Astrocyte (in vitro differentiated cells and primary cell): Measurements from ENCODE around the gene PPP2R2C. TPM values are rescaled to one million over a fixed set of nuclear protein-coding genes. Genes with fewer than 3 reads are reported as not detected.

Source experiments
- DNase-seq: peaks from one replicate; pipeline ENCODE4 v3.0.0-alpha.2; 2010; ENCODE audit warnings: low read depth
- FAIRE-seq: peaks from 2 replicates; lab custom pipeline; 2011; peaks lifted over from hg19 to GRCh38; lab: Jason Lieb, UNC
- H2AFZ ChIP-seq: 2 replicates; pipeline ENCODE4 v1.6.0; 2012; ENCODE audit warnings: low read depth, low read length, inconsistent platforms
- H3K27ac ChIP-seq: 2 replicates; pipeline ENCODE4 v1.5.1; 2011; ENCODE audit warnings: low read depth, low read length, inconsistent platforms
- H3K27me3 ChIP-seq: 2 replicates; pipeline ENCODE4 v1.6.0; 2011; ENCODE audit warnings: low read length, inconsistent platforms; ENCODE audit not compliant: insufficient read depth
- H3K36me3 ChIP-seq: 2 replicates; pipeline ENCODE4 v1.5.1; 2011; ENCODE audit warnings: low read length, inconsistent platforms; ENCODE audit not compliant: insufficient read depth
- H3K4me1 ChIP-seq: 2 replicates; pipeline ENCODE4 v1.5.1; 2011; ENCODE audit warnings: low read length, inconsistent platforms; ENCODE audit not compliant: insufficient read depth
- H3K4me2 ChIP-seq: 2 replicates; pipeline ENCODE4 v1.6.0; 2012; ENCODE audit warnings: low read length, inconsistent platforms
- H3K4me3 ChIP-seq: 2 replicates; pipeline ENCODE4 v1.5.1; 2011; ENCODE audit warnings: low read depth, mild to moderate bottlenecking, low read length, inconsistent platforms; ENCODE audit not compliant: insufficient read depth
- H3K79me2 ChIP-seq: 2 replicates; pipeline ENCODE4 v1.6.0; 2012; ENCODE audit warnings: mild to moderate bottlenecking, low read length, inconsistent platforms; ENCODE audit not compliant: insufficient read depth
- H3K9ac ChIP-seq: 2 replicates; pipeline ENCODE4 v1.6.0; 2012; ENCODE audit warnings: mild to moderate bottlenecking, low read length, inconsistent platforms
- H3K9me3 ChIP-seq: 2 replicates; pipeline ENCODE4 v1.5.1; 2012; ENCODE audit warnings: low read depth, mild to moderate bottlenecking, low read length, inconsistent platforms; ENCODE audit not compliant: insufficient read depth
- H4K20me1 ChIP-seq: 2 replicates; pipeline ENCODE4 v1.6.0; 2012; ENCODE audit warnings: low read length, inconsistent platforms; ENCODE audit not compliant: insufficient read depth
- H3K27ac Mint-ChIP-seq: one replicate; pipeline ENCODE4 v1.8.0; 2021; ENCODE audit warnings: mild to moderate bottlenecking, mixed read lengths; ENCODE audit not compliant: unreplicated experiment
- H3K27me3 Mint-ChIP-seq: one replicate; pipeline ENCODE4 v1.8.0; 2021; ENCODE audit warnings: low read depth, mixed read lengths; ENCODE audit not compliant: unreplicated experiment
- H3K36me3 Mint-ChIP-seq: one replicate; pipeline ENCODE4 v1.8.0; 2021; ENCODE audit warnings: low read depth, mixed read lengths; ENCODE audit not compliant: unreplicated experiment
- H3K4me1 Mint-ChIP-seq: one replicate; pipeline ENCODE4 v1.8.0; 2021; ENCODE audit warnings: low read depth, mixed read lengths; ENCODE audit not compliant: unreplicated experiment
- H3K4me3 Mint-ChIP-seq: one replicate; pipeline ENCODE4 v1.8.0; 2021; ENCODE audit warnings: mild to moderate bottlenecking, moderate library complexity, mixed read lengths; ENCODE audit not compliant: unreplicated experiment
- H3K9me3 Mint-ChIP-seq: one replicate; pipeline ENCODE4 v1.8.0; 2021; ENCODE audit warnings: mild to moderate bottlenecking, mixed read lengths; ENCODE audit not compliant: unreplicated experiment
- EZH2 ChIP-seq: IDR thresholded peaks from 2 replicates; pipeline ENCODE4 v1.6.1; 2012; ENCODE audit warnings: mild to moderate bottlenecking, low read length, inconsistent platforms; ENCODE audit not compliant: insufficient read depth
- total RNA-seq: library from RNA; stranded (reverse); gene quantifications from 2 replicates; pipeline ENCODE4 v1.2.1, GENCODE V29; 2021
- TF ChIP-seq, protein P1 (sequence below): IDR thresholded peaks from 2 replicates; pipeline ENCODE4 v1.5.1; 2011; ENCODE audit warnings: low read depth, mild to moderate bottlenecking, inconsistent platforms, low read length, moderate library complexity; ENCODE audit not compliant: insufficient read depth

The PPP2R2C gene
- total RNA-seq, 1 donor from 2014 or later, result 1.1 TPM

DNA sequence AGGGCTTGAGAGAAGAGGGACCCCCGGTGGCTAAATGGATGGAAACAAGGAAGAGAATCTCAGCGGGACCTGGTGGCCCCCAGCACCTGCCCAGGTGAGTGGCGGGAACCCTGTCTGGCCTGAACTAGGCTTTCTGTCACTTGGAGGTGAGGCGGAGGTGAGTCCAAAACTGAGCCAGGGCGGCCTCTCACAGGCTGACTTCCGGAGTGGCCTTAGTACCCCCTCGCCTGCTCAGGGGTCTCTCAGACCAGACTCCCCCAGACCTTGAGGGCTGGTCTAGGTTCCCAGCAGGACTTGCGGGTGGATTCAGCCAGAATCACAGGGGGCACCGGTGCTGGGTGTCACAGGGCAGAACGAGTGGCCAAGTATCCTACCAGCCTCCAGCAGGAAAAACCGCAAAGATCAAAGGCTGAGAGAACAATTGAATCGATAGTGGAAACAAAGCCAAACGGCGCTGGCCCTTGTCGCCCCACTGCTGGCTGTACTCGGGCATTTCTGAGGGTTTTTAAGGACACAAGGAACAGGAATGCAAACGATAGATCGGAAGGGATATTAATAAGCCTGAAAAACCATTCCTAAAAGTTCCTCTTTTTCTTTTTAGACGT is 135.0 kb downstream of the PPP2R2C start:
- H4K20me1 ChIP-seq, result no peaks in the 10 kb centered on the region
- no peak overlapping the region for H3K27ac Mint-ChIP-seq
- H3K4me3 Mint-ChIP-seq, result no peak overlapping the region
- peaks cover 14% of the 10 kb centered on the region for H3K27me3 ChIP-seq
- H3K79me2 ChIP-seq, result no peaks in the 10 kb centered on the region
- H3K36me3 ChIP-seq, result no peaks in the 10 kb centered on the region
- H3K9me3 ChIP-seq, result no peaks in the 10 kb centered on the region
- FAIRE-seq (no peak), DNase-seq (no peak)
- no peak for TF ChIP-seq EZH2
- TF ChIP-seq, protein P1, sequence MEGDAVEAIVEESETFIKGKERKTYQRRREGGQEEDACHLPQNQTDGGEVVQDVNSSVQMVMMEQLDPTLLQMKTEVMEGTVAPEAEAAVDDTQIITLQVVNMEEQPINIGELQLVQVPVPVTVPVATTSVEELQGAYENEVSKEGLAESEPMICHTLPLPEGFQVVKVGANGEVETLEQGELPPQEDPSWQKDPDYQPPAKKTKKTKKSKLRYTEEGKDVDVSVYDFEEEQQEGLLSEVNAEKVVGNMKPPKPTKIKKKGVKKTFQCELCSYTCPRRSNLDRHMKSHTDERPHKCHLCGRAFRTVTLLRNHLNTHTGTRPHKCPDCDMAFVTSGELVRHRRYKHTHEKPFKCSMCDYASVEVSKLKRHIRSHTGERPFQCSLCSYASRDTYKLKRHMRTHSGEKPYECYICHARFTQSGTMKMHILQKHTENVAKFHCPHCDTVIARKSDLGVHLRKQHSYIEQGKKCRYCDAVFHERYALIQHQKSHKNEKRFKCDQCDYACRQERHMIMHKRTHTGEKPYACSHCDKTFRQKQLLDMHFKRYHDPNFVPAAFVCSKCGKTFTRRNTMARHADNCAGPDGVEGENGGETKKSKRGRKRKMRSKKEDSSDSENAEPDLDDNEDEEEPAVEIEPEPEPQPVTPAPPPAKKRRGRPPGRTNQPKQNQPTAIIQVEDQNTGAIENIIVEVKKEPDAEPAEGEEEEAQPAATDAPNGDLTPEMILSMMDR, result no peak
- H3K9me3 Mint-ChIP-seq, result peaks cover 3% of the 10 kb centered on the region
- no peaks in the 10 kb centered on the region for H3K36me3 Mint-ChIP-seq
- H3K27ac ChIP-seq, result no peak overlapping the region
- H3K4me1 Mint-ChIP-seq, result no peaks in the 10 kb centered on the region
- no peaks in the 10 kb centered on the region for H3K4me1 ChIP-seq
- H2AFZ ChIP-seq, result no peak overlapping the region
- H3K4me2 ChIP-seq, result no peak overlapping the region
- no peak overlapping the region for H3K9ac ChIP-seq
- H3K27me3 Mint-ChIP-seq, result peaks cover 48% of the 10 kb centered on the region
- H3K4me3 ChIP-seq, result no peak overlapping the region

DNA sequence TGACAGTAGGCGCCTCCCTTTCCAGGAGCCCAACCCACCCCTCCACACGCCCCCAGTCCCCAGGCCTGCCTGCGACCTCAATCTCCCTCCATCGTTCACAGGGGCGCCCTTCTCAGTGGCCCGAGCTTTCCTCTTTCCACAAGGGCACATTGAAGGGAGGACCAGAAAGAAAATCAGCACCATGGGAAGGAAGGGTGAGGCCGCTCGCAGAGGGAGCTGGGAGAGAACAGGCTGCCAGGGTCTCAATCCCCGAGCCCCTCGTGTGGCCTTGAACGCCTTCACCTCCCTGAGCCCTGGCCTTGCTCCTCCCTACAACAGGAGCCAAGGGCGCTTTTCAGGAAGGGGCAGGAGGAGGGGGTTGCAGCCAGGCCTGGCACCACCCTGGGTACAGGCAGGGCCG is 136.2 kb downstream of the PPP2R2C start:
- Histone ChIP-seq H3K36me3 (no peaks in the 10 kb centered on the region), H2AFZ (no peak overlapping the region), H3K4me1 (no peaks in the 10 kb centered on the region), H3K79me2 (no peaks in the 10 kb centered on the region), H3K9ac (no peak overlapping the region), H3K27ac (no peak overlapping the region), H3K27me3 (peaks cover 12% of the 10 kb centered on the region), H3K9me3 (no peaks in the 10 kb centered on the region), H4K20me1 (no peaks in the 10 kb centered on the region), H3K4me2 (no peak overlapping the region), H3K4me3 (no peak overlapping the region)
- no peak for TF ChIP-seq EZH2
- TF ChIP-seq, protein P1, result no peak
- Mint-ChIP-seq H3K36me3 (no peaks in the 10 kb centered on the region), H3K9me3 (peaks cover 3% of the 10 kb centered on the region), H3K4me3 (no peak overlapping the region), H3K27me3 (peaks cover 44% of the 10 kb centered on the region), H3K4me1 (no peaks in the 10 kb centered on the region), H3K27ac (no peak overlapping the region)
- DNase-seq (no peak), FAIRE-seq (no peak)

DNA sequence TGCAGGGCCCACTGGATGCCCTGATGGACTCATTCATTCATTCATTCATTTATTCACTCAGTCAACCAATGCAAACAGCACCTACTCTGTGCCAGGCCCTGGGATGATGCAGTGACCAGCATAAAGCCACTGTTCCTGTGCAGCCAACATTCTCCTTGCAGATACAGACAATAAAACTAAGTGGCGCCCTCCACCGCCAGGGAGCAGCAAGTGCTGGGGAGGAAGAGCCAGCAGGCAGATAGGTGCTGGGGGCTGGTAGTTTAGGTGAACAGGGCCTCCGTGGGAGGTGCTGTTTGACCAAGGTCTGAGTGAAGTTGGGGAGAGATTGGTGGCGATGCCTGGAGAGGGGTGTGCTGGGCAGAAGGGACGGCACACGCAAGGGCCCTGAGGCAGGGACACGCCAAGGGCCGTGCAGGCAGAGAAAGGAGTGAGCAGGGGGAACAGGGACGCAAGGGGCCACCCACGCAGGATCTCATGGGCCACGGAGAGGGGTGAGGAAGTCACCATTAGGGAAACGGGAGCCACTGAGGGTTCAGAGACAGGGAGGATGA is 137.3 kb downstream of the PPP2R2C start:
- FAIRE-seq, result no peak
- no peaks in the 10 kb centered on the region for H3K4me1 Mint-ChIP-seq
- Histone ChIP-seq H3K4me2 (no peak overlapping the region), H3K9ac (no peak overlapping the region), H3K4me1 (no peaks in the 10 kb centered on the region), H3K79me2 (no peaks in the 10 kb centered on the region), H2AFZ (no peak overlapping the region), H4K20me1 (no peaks in the 10 kb centered on the region), H3K27ac (no peak overlapping the region), H3K4me3 (no peak overlapping the region), H3K27me3 (peaks cover 12% of the 10 kb centered on the region), H3K9me3 (no peaks in the 10 kb centered on the region), H3K36me3 (no peaks in the 10 kb centered on the region)
- TF ChIP-seq, protein P1, result no peak
- no peak for TF ChIP-seq EZH2
- DNase-seq, result no peak
- H3K4me3 Mint-ChIP-seq, result no peak overlapping the region
- H3K27me3 Mint-ChIP-seq, result peaks cover 40% of the 10 kb centered on the region
- no peaks in the 10 kb centered on the region for H3K36me3 Mint-ChIP-seq
- H3K27ac Mint-ChIP-seq, result no peak overlapping the region
- peaks cover 3% of the 10 kb centered on the region for H3K9me3 Mint-ChIP-seq
